Osteoblast (primary cell): ENCODE data around the gene MACF1. TPM values are rescaled to one million over a fixed set of nuclear protein-coding genes. Genes with fewer than 3 reads are reported as not detected.

ENCODE experiments used
- DNase-seq: peaks from one replicate; pipeline ENCODE4 v3.0.0; 2011; ENCODE audit warnings: low spot score, mixed read lengths; ENCODE audit not compliant: insufficient read length; ENCODE audit errors: missing footprints
- H2AFZ ChIP-seq: 2 replicates; pipeline ENCODE4 v1.6.0; 2011; ENCODE audit warnings: mild to moderate bottlenecking, low read length
- H3K27ac ChIP-seq: 2 replicates; pipeline ENCODE4 v1.5.1; 2011; ENCODE audit warnings: mild to moderate bottlenecking, low read depth, low read length, moderate library complexity
- H3K27me3 ChIP-seq: 2 replicates; pipeline ENCODE4 v1.6.0; 2012; ENCODE audit warnings: mild to moderate bottlenecking, control low read depth, inconsistent platforms, low read length, moderate library complexity; ENCODE audit not compliant: insufficient read depth
- H3K36me3 ChIP-seq: 2 replicates; pipeline ENCODE4 v1.5.1; 2011; ENCODE audit warnings: mild to moderate bottlenecking, low read length, control low read depth, moderate library complexity; ENCODE audit not compliant: insufficient read depth
- H3K4me1 ChIP-seq: 2 replicates; pipeline ENCODE4 v1.5.1; 2011; ENCODE audit warnings: mild to moderate bottlenecking, low read length, control low read depth, moderate library complexity; ENCODE audit not compliant: insufficient read depth
- H3K4me2 ChIP-seq: 2 replicates; pipeline ENCODE4 v1.6.0; 2011; ENCODE audit warnings: mild to moderate bottlenecking, low read length; ENCODE audit not compliant: insufficient read depth
- H3K4me3 ChIP-seq: fragments of 200-600 bp; sonication (generic); 3 replicates; pipeline ENCODE4 v1.5.1; 2012; ENCODE audit warnings: mild to moderate bottlenecking, low read length, inconsistent platforms; ENCODE audit not compliant: insufficient read depth
- H3K79me2 ChIP-seq: 2 replicates; pipeline ENCODE4 v1.6.0; 2012; ENCODE audit warnings: mild to moderate bottlenecking, low read length, control low read depth, inconsistent platforms; ENCODE audit not compliant: insufficient read depth
- H3K9me3 ChIP-seq: 2 replicates; pipeline ENCODE4 v1.5.1; 2011; ENCODE audit warnings: low read depth, low read length, control low read depth
- H4K20me1 ChIP-seq: 2 replicates; pipeline ENCODE4 v1.6.0; 2012; ENCODE audit warnings: mild to moderate bottlenecking, low read length, control low read depth; ENCODE audit not compliant: insufficient read depth
- CTCF ChIP-seq: IDR thresholded peaks from 2 replicates; pipeline ENCODE4 v1.5.1; 2011; ENCODE audit warnings: mild to moderate bottlenecking, low read depth, low read length, moderate library complexity; ENCODE audit errors: extremely low read depth
- total RNA-seq: library from RNA; depleted of rRNA; stranded (reverse); fragments of >200 nt; gene quantifications from 2 replicates; pipeline ENCODE4 v1.2.3, GENCODE V29; 2012

MACF1 gene
- total RNA-seq, 1 donor = 424 TPM

DNA sequence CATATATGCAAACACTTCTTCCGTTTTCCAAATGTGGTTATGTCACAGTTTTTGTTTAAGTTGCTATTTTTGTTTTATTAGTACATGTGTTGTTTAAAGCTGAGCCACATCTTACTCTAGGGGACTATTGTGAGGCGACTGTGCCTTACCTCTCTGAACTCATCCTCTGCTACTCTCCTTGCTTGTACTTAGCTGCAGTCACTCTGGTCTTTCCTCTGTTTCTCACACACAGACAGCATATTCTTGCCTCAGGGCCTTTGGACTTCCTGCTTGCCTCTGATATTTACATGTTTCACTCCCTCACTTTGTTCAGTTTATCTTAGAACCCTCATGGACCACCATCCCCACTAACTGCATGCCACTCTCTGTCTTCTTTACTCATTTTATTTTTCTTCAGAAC, 101.1 kb downstream of the MACF1 start:
- no peak for DNase-seq
- Histone ChIP-seq H3K4me2 (no peak overlapping the region), H3K9me3 (peaks cover 2% of the 10 kb centered on the region), H3K27me3 (no peaks in the 10 kb centered on the region), H2AFZ (no peak overlapping the region), H3K4me1 (no peaks in the 10 kb centered on the region), H3K4me3 (no peak overlapping the region), H4K20me1 (peaks cover 2% of the 10 kb centered on the region), H3K27ac (no peak overlapping the region), H3K79me2 (no peaks in the 10 kb centered on the region), H3K36me3 (peaks cover 40% of the 10 kb centered on the region)
- TF ChIP-seq CTCF = no peak

DNA sequence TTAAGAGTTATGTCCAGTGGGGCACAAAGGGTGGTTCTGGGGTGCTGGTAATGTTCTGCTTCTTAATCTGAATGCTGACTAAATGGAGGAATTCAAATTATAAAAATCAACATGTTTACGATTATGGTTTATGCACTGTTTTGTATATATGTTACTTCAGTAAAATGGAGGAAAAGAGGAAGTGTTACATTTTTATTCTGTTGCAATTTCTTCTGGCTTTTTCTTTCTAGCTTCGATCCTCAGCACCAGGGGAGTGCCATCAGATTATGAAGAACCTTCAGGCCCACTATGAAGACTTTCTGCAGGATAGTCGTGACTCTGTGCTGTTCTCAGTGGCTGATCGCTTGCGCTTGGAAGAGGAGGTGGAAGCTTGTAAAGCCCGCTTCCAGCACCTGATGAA, 105.5 kb downstream of the MACF1 start:
- DNase-seq = no peak
- no peaks in the 10 kb centered on the region for H3K9me3 ChIP-seq
- no peak overlapping the region for H3K27ac ChIP-seq
- H3K79me2 ChIP-seq = no peaks in the 10 kb centered on the region
- no peaks in the 10 kb centered on the region for H4K20me1 ChIP-seq
- no peak overlapping the region for H3K4me3 ChIP-seq
- H3K4me2 ChIP-seq = no peak overlapping the region
- H2AFZ ChIP-seq = no peak overlapping the region
- peaks cover 54% of the 10 kb centered on the region for H3K36me3 ChIP-seq
- H3K4me1 ChIP-seq = no peaks in the 10 kb centered on the region
- no peak for TF ChIP-seq CTCF
- no peaks in the 10 kb centered on the region for H3K27me3 ChIP-seq

DNA sequence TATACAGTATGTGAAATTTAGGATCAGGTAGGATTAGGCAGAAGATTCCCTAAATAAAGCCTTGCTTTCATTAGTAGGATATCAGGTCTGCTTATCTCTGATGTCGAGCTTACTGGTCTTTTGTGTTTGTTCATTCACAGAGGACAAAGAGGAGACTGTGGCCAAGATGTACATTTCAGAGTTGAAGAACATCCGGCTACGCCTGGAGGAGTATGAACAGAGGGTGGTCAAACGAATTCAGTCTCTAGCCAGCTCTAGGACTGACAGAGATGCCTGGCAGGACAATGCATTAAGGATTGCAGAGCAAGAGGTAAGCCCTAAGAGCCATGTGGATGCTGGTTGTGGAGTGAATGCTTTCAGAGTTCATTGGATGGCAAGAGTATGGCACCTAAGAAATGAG, 106.2 kb downstream of the MACF1 start:
- no peak for DNase-seq
- H3K4me1 ChIP-seq = no peaks in the 10 kb centered on the region
- peaks cover 60% of the 10 kb centered on the region for H3K36me3 ChIP-seq
- H4K20me1 ChIP-seq = no peaks in the 10 kb centered on the region
- H3K4me2 ChIP-seq = no peak overlapping the region
- H3K9me3 ChIP-seq = no peaks in the 10 kb centered on the region
- H3K79me2 ChIP-seq = no peaks in the 10 kb centered on the region
- H3K4me3 ChIP-seq = no peak overlapping the region
- H3K27me3 ChIP-seq = no peaks in the 10 kb centered on the region
- no peak overlapping the region for H3K27ac ChIP-seq
- TF ChIP-seq CTCF = no peak
- H2AFZ ChIP-seq = no peak overlapping the region

DNA sequence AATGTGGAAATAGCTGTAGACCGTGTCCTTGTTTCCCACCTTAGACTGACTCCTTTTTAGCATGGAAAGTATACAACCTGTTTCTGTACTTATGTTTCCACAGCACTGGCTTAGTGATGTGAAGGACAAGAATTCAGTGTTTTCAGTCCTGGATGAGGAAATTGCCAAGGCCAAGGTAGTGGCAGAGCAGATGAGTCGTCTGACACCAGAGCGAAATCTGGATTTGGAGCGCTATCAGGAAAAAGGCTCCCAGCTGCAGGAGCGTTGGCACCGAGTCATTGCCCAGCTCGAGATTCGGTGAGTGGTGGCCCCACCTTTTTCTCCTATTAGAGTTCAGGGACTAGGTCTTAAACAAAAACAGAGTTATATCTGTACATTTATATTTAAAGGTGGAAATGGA, 112.6 kb downstream of the MACF1 start:
- no peaks in the 10 kb centered on the region for H3K79me2 ChIP-seq
- H3K9me3 ChIP-seq = no peaks in the 10 kb centered on the region
- no peaks in the 10 kb centered on the region for H4K20me1 ChIP-seq
- no peak overlapping the region for H3K4me3 ChIP-seq
- no peaks in the 10 kb centered on the region for H3K4me1 ChIP-seq
- H3K27ac ChIP-seq = no peak overlapping the region
- TF ChIP-seq CTCF = no peak
- H3K4me2 ChIP-seq = no peak overlapping the region
- no peaks in the 10 kb centered on the region for H3K27me3 ChIP-seq
- no peak for DNase-seq
- H2AFZ ChIP-seq = no peak overlapping the region
- peaks cover 88% of the 10 kb centered on the region for H3K36me3 ChIP-seq
